ENCODE measurements around the gene CAD. TPM values are rescaled to one million over a fixed set of nuclear protein-coding genes. Genes with fewer than 3 reads are reported as not detected.
A peak's percentile ranks its signal among the peaks of the same experiment; 100 is the strongest.

CAD gene
- total and polyA plus RNA-seq, 9 of the 15 experiments (the other 6 are each of a cell fraction or from before 2014, with no cell fraction given) = 7.5 to 126 (median 33.7) TPM

DNA sequence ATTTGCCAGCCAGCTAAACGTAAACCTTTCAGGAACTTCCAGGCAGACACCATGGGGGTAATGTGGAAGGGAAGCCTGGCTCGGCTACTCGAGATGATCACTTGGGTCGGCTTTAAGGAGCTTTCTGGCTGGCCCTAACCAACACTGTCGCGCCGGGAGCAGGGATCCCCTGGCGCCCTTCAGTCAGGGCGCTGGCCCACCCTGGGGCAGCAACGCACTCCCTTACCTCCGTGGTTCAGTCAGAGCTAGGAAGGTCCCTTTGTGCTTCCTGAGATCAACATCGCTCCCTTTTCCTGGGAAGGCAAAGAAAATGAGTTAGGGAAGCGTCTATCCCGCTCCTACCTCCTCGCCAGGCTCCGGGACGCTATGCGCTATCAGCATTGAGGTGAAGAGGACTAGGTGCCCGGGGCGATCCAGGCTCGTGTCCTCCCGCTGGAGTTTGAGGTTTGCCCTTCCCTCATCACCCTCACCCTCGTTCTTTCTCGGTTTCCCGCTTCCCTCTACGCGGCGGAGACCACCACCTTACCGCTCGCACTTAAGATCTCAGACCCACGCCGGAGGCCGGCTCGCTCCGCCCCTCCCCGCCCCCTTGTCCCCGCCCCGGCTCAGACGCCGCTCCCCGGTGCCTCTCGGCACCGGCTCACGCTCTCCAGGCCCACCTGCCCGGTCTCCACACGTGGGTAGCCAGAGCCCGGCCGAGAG lies 5.8 kb upstream of the CAD start (continued):
- TF ChIP-seq, protein P1, sequence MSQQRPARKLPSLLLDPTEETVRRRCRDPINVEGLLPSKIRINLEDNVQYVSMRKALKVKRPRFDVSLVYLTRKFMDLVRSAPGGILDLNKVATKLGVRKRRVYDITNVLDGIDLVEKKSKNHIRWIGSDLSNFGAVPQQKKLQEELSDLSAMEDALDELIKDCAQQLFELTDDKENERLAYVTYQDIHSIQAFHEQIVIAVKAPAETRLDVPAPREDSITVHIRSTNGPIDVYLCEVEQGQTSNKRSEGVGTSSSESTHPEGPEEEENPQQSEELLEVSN (IDR thresholded peaks at IDR 0.05; ENCODE audit: borderline replicate concordance in 1 of 2, extremely low read depth in 1 of 2, insufficient read depth in 1 of 2, insufficient read length in 1 of 2, low read depth in 1 of 2, low read length in 1 of 2, poor library complexity in 1 of 2, severe bottlenecking in 1 of 2) = peak in 1 of 2 experiments; percentile 70
- TF ChIP-seq U2AF1 (optimal IDR thresholded peaks at IDR 0.05; ENCODE audit: low read depth, low read length) = no peak
- TF ChIP-seq, protein P2, sequence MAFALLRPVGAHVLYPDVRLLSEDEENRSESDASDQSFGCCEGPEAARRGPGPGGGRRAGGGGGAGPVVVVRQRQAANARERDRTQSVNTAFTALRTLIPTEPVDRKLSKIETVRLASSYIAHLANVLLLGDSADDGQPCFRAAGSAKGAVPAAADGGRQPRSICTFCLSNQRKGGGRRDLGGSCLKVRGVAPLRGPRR (CRISPR knock-in tag; IDR thresholded peaks at IDR 0.05) = no peak
- 0 out of 2 replicates have a peak, but pooled peaks have one; percentile 40 for TF ChIP-seq SMARCE1 (IDR thresholded peaks at IDR 0.05)
- TF ChIP-seq ASH1L (IDR thresholded peaks at IDR 0.05; ENCODE audit: borderline replicate concordance, low read depth, partially characterized antibody) = no peak
- no peak for TF ChIP-seq GTF2E2 (tag; IDR thresholded peaks at IDR 0.05)
- TF ChIP-seq TEAD1 (CRISPR knock-in tag; IDR thresholded peaks at IDR 0.05) = 0 out of 4 replicates have a peak, but pooled peaks of 1 of the 2 experiments have one; percentile 7
